NCI-H460 (cell line): ENCODE measurements around the gene VPS4A. TPM values are rescaled to one million over a fixed set of nuclear protein-coding genes. Genes with fewer than 3 reads are reported as not detected.
A peak's percentile ranks its signal among the peaks of the same experiment; 100 is the strongest.
"Not testable (repeated sequence)": the region's sequence is repeated elsewhere in the genome, so short reads cannot be mapped to it uniquely, and the experiment has no call there.

Experiments
- DNase-seq: peaks from one replicate; pipeline ENCODE4 v3.0.0-alpha.2; 2016; ENCODE audit warnings: low read depth; ENCODE audit errors: extremely low read depth
- polyA plus RNA-seq: library from polyadenylated mRNA; depleted of rRNA; stranded (reverse); fragments of >200 nt; gene quantifications from 2 replicates; pipeline ENCODE4 v1.2.3, GENCODE V29; 2014; cell fraction: nucleus; rRNA removed
- total RNA-seq: library from RNA; depleted of rRNA; stranded (reverse); fragments of >200 nt; shearing (Covaris generic); gene quantifications from 2 replicates; pipeline ENCODE4 v1.2.3, GENCODE V29; 2014; rRNA removed

VPS4A gene
- 28.4 and 31.0 TPM in 2 replicates for total RNA-seq
- polyA plus RNA-seq = 39.1 and 43.1 TPM in 2 replicates

DNA sequence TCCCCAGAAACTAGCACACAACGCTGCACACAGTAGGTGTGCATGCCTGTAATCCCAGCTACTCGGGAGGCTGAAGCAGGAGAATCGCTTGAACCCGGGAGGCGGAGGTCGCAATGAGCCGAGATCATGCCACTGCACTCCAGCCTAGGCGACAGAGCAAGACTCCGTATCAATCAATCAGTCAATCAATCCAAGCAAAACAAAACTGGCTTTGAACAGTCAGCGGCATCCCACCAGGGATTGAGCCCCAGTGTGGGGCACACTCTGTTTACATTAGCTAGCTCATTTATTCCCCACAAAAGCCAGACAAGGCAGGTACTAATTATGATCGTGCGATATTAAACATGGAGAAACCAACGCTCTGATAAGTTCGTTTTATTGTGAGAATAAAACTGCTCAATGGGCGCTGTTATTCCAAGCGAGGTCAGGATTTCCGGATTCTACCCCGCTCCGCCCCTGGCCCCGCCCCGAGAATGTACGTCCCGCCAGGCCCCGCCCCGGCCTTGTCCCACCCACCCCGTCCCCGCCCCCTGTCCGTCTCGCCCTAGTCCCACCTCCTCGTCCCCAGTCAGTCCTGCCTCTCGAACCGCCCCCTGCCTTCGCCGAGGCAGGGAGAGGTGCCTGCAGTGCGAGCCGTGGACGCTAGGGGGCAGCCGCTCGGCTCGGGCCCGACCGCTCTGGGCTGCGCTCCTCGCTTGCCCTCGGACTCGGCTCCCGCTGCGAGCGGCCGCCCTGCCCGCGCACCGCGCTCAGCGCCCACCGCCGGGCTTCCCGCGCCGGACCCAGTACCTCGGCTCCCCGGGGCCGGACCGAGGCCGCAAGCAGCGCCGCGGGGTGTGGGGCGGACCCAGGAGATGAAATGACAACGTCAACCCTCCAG, at the start of gene VPS4A:
Gene VPS4A, plus strand, starts transcription at position 698 of the 880 bp plus-strand sequence. Its CDS starts 162 bp downstream, at position 860.
- DNase-seq = peak; percentile 90

GRCh38 chr16:69266334-69267063, 44.7 kb upstream of the VPS4A start:
- no peak for DNase-seq

DNA sequence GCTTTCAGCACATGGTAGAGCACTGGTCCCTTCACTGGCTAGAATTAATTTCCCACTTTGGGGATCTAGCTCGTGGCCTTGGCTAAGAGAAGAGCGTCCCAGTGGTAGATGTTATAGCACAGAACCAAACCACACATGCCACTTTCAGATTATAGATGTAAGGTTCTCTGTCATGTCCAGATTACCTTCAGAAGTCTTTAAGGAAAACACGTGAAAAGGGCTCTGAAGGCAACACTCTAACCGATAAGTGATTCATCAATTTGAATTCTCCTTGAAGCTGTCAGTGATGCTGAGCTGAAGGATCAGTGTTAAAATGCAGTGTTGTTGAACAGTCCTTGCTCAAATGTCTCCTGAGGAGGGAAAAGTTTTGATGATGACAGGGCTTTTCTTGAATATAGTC, 43.5 kb upstream of the VPS4A start:
- no peak for DNase-seq

DNA sequence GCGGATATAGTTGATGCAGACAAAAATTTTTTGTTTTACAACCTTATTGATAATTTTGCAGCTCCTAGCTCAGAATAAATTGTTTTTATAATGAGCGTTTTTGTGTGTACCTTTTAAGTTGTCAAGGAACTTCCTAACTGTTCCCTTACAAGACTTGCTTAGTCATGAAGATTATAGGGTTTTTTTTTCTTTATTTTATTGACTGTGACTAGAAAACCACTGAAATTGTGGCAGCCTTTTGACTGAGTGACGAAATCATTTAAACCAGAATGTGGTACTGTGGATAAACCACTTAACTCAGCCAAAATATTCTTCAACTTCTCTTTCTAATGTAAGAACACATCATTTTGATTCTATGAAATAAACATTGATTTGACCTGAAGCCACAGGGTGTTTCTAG, 40.8 kb upstream of the VPS4A start:
- DNase-seq = no peak

GRCh38 chr16:69270831-69271230, 40.3 kb upstream of the VPS4A start:
- no peak for DNase-seq

DNA sequence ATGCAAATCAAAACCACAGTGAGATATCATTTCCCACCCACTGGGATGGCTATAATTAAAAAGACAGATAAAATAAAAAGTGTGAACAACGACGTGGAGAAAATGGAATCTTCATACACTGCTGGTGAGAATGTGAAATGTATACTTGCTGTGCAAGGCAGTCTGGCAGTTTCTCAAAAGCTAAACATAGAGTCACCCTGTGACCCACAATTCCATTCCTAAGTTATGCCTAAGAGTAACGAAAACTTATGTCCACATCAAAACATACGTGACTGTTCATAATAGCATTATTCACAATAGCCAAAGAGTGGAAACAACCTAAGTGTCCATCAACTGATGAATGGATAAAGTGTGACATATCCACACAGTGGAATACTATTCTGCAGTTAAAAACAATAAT, 38.1 kb upstream of the VPS4A start:
- DNase-seq = no peak

DNA sequence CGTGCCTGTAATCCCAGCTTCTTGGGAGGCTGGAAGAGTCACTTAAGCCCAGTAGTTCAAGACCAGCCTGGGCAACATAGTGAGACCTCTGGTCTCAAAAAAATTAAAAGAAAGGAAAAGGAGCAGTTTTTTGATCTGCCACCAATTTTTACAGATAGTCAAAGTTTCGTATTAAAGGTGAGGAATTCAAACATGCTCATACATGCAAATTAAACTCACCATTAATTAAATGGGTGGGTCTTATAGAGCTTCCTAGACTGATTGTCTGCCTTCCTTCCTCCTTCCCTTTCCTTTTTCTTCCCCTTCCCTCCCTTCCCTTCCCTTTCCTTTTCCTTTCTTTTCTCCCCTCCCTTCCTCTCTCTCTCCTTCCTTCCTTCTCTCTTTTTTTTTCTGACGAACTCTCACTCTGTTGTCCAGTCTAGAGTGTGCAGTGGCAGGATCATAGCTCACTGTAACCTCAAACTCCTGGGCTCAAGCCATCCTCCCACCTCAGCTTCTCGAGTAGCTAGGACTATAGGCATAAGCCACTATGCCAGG, 36.4 kb upstream of the VPS4A start:
- DNase-seq = no peak

DNA sequence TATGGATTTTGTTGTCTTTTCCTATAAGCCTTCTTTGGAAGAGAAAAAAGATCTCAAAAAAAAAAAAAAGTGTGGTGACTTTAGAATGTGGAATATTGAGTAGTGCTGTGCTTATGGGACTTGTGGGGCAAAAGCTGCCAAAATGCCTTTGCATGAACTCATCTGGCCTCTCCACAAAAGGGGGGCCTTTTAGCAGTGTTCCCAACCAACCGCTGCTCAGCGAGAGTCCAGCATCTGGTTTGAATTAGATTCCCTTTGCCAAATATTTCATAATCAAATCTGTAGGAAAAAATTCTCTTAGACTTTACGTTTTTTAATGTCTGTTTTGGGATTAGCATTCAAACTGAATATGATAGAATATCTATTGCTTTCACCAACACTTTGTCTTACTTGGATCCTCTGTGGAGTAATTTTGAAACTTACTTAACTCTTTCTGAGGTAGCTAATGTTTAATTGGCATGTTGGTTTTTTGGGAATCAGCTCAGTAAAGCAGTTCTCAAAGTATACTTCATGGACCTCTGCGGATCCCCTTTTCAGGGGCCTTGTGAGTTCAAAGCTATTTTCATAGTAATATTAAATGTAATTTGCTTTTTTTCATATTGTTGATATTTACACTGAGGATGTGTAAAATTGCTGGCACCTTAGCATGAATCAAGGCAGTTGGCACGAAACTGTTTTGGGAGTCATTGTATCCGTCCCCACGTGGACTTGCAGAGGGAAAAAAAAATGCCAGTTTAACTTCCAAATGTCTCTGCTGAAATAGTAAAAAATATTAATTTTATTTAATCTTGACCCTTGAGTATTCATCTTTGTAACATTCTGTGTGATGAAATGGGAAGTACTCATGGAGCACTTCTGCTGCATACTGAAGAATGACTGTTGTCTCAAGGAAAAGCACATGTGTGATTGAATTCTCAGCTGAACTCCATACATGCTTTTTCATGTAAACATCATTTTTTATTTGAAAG, 34.7 kb upstream of the VPS4A start:
- DNase-seq = no peak

- DNase-seq = no peak
Observed at GRCh38 chr16:69277413-69277812, 33.7 kb upstream of the VPS4A start.

GRCh38 chr16:69283851-69284250, 27.3 kb upstream of the VPS4A start:
- DNase-seq = no peak

- no peak for DNase-seq
Observed at GRCh38 chr16:69285240-69285639, 25.9 kb upstream of the VPS4A start.

DNA sequence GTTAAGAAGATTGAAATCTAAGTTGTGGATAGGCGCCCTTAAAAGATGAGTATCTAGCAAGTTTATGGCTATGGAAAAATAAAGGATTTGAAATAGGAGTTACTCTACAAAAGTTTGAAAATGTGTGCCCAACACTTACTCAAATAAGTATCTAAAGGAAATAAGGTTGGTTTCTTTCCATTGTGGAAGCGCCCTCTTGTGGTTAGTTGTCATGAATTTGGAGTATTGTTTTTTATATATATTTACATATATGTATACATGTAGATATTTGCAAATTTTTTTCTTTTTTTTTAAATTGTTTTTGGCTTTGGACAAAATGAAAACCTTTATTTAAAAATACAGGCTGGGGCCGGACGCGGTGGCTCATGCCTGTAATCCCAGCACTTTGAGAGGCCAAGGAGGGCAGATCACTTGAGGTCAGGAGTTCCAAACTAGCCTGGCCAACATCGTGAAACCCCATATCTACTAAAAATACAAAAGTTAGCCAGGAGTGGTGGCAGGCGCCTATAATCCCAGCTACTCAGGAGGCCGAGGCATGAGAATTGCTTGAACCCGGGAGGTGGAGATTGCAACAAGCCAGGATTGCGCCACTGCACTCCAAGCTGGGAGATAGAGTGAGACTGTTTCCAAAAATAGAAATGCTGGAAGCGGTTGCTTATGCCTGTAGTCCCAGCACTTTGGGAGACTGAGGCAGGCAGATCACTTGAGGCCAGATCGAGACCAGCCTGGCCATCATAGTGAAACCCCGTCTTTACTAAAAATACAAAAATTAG, 24.0 kb upstream of the VPS4A start:
- peak; percentile 41 for DNase-seq

DNA sequence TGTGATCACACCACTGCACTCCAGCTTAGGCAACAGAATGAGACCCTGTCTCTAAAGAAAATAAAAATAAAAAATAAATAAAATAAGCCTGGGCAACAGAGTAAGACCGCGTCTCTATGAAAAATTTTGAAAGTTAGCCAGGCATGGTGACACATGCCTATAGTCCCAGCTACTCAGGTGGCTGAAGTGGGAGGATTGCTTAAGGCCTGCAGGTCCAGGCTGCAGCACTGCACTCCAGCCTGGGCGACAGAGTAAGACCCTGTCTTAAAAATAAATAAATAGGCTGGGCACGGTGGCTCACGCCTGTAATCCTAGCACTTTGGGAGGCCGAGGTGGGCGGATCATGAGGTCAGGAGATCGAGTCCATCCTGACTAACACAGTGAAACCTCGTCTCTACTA, 19.5 kb upstream of the VPS4A start:
- not testable (repeated sequence) for DNase-seq

DNA sequence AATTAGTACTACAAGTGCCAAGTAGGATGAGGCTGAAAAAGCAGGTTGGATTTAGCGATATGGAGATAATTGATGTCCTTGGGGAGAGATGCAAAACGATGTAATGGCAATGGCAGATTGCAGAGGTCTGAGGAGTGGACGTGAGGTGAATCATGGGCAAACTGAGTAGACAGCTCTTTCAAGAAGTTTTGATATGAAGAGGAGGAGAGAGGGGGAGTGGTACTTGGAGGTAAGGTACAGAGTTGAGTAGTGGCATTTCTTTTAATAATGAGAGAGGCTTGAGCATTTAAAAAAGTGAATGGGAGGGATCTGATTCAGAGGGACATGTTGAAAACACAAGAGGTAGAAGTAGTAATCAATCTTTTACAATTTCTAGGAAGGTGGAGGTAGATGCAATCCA, 17.7 kb upstream of the VPS4A start:
- no peak for DNase-seq

DNA sequence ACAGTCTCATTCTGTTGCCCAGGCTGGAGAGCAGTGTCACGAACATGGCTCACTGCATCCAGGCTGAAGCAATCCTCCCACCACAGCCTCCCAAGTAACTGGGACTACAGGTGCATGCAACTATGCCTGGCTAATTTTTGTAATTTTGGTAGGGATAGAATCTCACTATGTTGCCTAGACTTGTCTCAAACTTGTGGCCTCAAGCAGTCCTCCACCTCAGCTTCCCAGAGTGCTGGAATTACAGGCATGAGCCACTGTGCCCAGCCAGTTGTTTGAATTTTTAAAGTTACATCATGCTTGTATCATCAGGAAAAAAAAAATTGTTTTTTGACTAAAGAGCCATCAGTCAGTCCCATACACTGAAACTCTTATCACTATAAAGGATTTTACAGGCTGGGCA, 17.1 kb upstream of the VPS4A start:
- no peak for DNase-seq

DNA sequence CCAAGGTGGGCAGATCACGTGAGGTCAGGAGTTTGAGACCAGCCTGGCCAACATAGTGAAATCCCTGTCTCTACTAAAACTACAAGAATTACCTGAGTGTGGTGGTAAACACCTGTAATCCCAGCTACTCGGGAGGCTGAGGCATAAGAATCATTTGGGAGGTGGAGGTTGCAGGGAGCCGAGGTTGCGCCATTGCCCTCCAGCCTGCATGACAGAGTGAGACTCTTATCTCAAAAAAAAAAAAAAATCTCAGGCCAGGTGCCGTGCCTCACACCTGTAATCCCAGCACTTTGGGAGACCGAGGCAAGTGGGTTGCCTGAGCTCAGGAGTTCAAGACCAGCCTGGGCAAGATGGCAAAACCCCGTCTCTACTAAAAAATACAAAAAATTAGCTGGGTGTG, 14.4 kb upstream of the VPS4A start:
- not testable (repeated sequence) for DNase-seq

GRCh38 chr16:69298261-69298660, 12.9 kb upstream of the VPS4A start:
- DNase-seq = no peak

GRCh38 chr16:69301187-69301586, 10.0 kb upstream of the VPS4A start:
- DNase-seq = no peak

- DNase-seq = no peak
Observed at GRCh38 chr16:69301861-69302260, 9.3 kb upstream of the VPS4A start.

- DNase-seq = no peak
Observed at GRCh38 chr16:69302301-69302700, 8.8 kb upstream of the VPS4A start.
